CD14-positive monocyte (primary cell): ENCODE results near the gene PPP6R3. TPM values are rescaled to one million over a fixed set of nuclear protein-coding genes. Genes with fewer than 3 reads are reported as not detected.

Experiments used
- DNase-seq, 3 donors: peaks; one replicate each; pipeline ENCODE4 v3.0.0-alpha.2; 2011 to 2022
- H2AFZ ChIP-seq: 2 replicates; pipeline ENCODE4 v1.6.0; 2012; ENCODE audit warnings: mild to moderate bottlenecking, low read depth, low read length, inconsistent platforms; ENCODE audit not compliant: insufficient read depth, poor library complexity, severe bottlenecking
- H3K27ac ChIP-seq, 2 donors: 1 replicate in 1 of 2; 2 replicates in 1 of 2; pipeline ENCODE4 v1.5.1; 2012 to 2013; ENCODE audit warnings: low read length in 2 of 2, control low read depth in 1 of 2, inconsistent platforms in 1 of 2, low read depth in 1 of 2, mild to moderate bottlenecking in 1 of 2
- H3K27me3 ChIP-seq, 2 donors: one replicate each; pipeline versions ENCODE4 v1.6.0 to v1.6.1; 2011 to 2013; ENCODE audit warnings: low read length in 2 of 2; ENCODE audit not compliant: control insufficient read depth in 2 of 2, insufficient read depth in 2 of 2
- H3K36me3 ChIP-seq, 2 donors: replicated peaks in 1 of 2; 1 replicate in 1 of 2; 2 replicates in 1 of 2; pipeline versions ENCODE4 v1.5.1 to v1.6.1; 2012 to 2013; ENCODE audit warnings: low read length in 2 of 2, control low read depth in 1 of 2, inconsistent platforms in 1 of 2, mild to moderate bottlenecking in 1 of 2; ENCODE audit not compliant: insufficient read depth in 2 of 2, control insufficient read depth in 1 of 2
- H3K4me1 ChIP-seq, 2 donors: 1 replicate in 1 of 2; 2 replicates in 1 of 2; pipeline versions ENCODE4 v1.5.1 to v1.6.1; 2012 to 2013; ENCODE audit warnings: low read length in 2 of 2, control low read depth in 1 of 2, inconsistent platforms in 1 of 2, mild to moderate bottlenecking in 1 of 2, moderate library complexity in 1 of 2; ENCODE audit not compliant: insufficient read depth in 2 of 2, control insufficient read depth in 1 of 2
- H3K4me2 ChIP-seq: replicated peaks from 2 replicates; pipeline ENCODE3; 2012; ENCODE audit warnings: low read length, moderate library complexity, mild to moderate bottlenecking; ENCODE audit not compliant: poor library complexity, severe bottlenecking; ENCODE audit errors: extremely low read depth
- H3K4me3 ChIP-seq, 3 experiments: fragments of 200-600 bp in 1 of 3; sonication (generic) in 1 of 3; replicated peaks in 1 of 3; 1 replicate in 2 of 3; 2 replicates in 1 of 3; pipeline ENCODE4 v1.5.1; 2011 to 2013; ENCODE audit warnings: low read length in 3 of 3, mild to moderate bottlenecking in 3 of 3, control low read depth in 2 of 3, low read depth in 2 of 3, inconsistent platforms in 1 of 3, moderate library complexity in 1 of 3
- H3K79me2 ChIP-seq: 2 replicates; pipeline ENCODE4 v1.6.0; 2012; ENCODE audit warnings: mild to moderate bottlenecking, control low read depth, inconsistent platforms, low read length, moderate library complexity; ENCODE audit not compliant: insufficient read depth
- H3K9ac ChIP-seq: 2 replicates; pipeline ENCODE4 v1.6.0; 2017; ENCODE audit warnings: low read length, mild to moderate bottlenecking; ENCODE audit not compliant: insufficient read depth, poor library complexity, severe bottlenecking
- H3K9me3 ChIP-seq, 2 donors: replicated peaks in 1 of 2; 1 replicate in 1 of 2; 2 replicates in 1 of 2; pipeline versions ENCODE4 v1.5.1 to v1.6.1; 2012 to 2013; ENCODE audit warnings: low read length in 2 of 2, control low read depth in 1 of 2; ENCODE audit not compliant: control insufficient read depth in 1 of 2, insufficient read depth in 1 of 2
- H4K20me1 ChIP-seq: 2 replicates; pipeline ENCODE4 v1.6.0; 2012; ENCODE audit warnings: mild to moderate bottlenecking, low read length, control low read depth, moderate library complexity; ENCODE audit not compliant: insufficient read depth
- H3K27ac Mint-ChIP-seq, 7 donors: one replicate each; pipeline ENCODE4 v1.8.0; 2020; ENCODE audit warnings: mild to moderate bottlenecking in 7 of 7, mixed read lengths in 7 of 7, moderate library complexity in 6 of 7, inconsistent platforms in 2 of 7
- H3K27me3 Mint-ChIP-seq, 3 donors: one replicate each; pipeline ENCODE4 v1.8.0; 2021 to 2022; ENCODE audit warnings: low read depth in 3 of 3, mild to moderate bottlenecking in 3 of 3, mixed read lengths in 3 of 3, moderate library complexity in 3 of 3, inconsistent platforms in 1 of 3
- H3K36me3 Mint-ChIP-seq, 2 donors: one replicate each; pipeline ENCODE4 v1.8.0; 2020; ENCODE audit warnings: mixed read lengths in 2 of 2, inconsistent platforms in 1 of 2, mild to moderate bottlenecking in 1 of 2
- H3K4me1 Mint-ChIP-seq: one replicate; pipeline ENCODE4 v1.8.0; 2020; ENCODE audit warnings: mild to moderate bottlenecking, mixed read lengths
- H3K4me3 Mint-ChIP-seq, 2 donors: one replicate each; pipeline ENCODE4 v1.8.0; 2020; ENCODE audit warnings: mild to moderate bottlenecking in 2 of 2, mixed read lengths in 2 of 2, moderate library complexity in 1 of 2
- H3K9me3 Mint-ChIP-seq, 7 donors: one replicate each; pipeline ENCODE4 v1.8.0; 2020 to 2022; ENCODE audit warnings: mixed read lengths in 7 of 7, mild to moderate bottlenecking in 6 of 7, moderate library complexity in 6 of 7, inconsistent platforms in 2 of 7
- CTCF ChIP-seq: fragments of 200-600 bp; IDR thresholded peaks from one replicate; pipeline ENCODE4 v1.8.0; 2022; ENCODE audit warnings: antibody characterized with exemption, mild to moderate bottlenecking
- WGBS: methylation state at CpG from one replicate; pipeline ENCODE4 v1.1.5; 2013; ENCODE audit warnings: missing lambda C conversion rate; ENCODE audit not compliant: insufficient coverage; 5-methylcytosine and 5-hydroxymethylcytosine counted together
- intact Hi-C, 2 donors: fragments of 100-400 bp; cut with micrococcal nuclease; formaldehyde crosslinking; loops; one replicate each; pipeline versions ENCODE4 v1.15.0 to v1.15.1; 2023
- polyA plus RNA-seq, 3 donors: library from polyadenylated mRNA; depleted of rRNA in 1 of 3; unstranded in 2 of 3; stranded (reverse) in 1 of 3; fragments of 300-500 nt in 2 of 3; fragments of >200 nt in 1 of 3; fragmentation: Illumina TruSeq in 2 of 3; gene quantifications; 1 replicate in 2 of 3; 2 replicates in 1 of 3; pipeline ENCODE4 v1.2.3, GENCODE V29; 2012 to 2021

Gene PPP6R3
- polyA plus RNA-seq, 3 donors = 22.9 to 39.4 (median 38.1) TPM

- no peaks in the 10 kb centered on the region for H3K9me3 ChIP-seq
- H4K20me1 ChIP-seq = peaks cover 26% of the 10 kb centered on the region
- intact Hi-C loops = no loop called here
- H3K36me3 ChIP-seq = peaks cover 97 to 99% of the 10 kb centered on the region in 2 donors
- TF ChIP-seq CTCF = no peak
- no peak overlapping the region for H2AFZ ChIP-seq
- Mint-ChIP-seq H3K9me3 (no peaks in the 10 kb centered on the region), H3K27me3 (no peaks in the 10 kb centered on the region), H3K4me1 (no peaks in the 10 kb centered on the region), H3K27ac (peak overlapping the region in 2 of 7 donors; percentile 2 to 71), H3K4me3 (no peak overlapping the region), H3K36me3 (peaks cover 87 to 96% of the 10 kb centered on the region in 2 donors)
- no peaks in the 10 kb centered on the region for H3K79me2 ChIP-seq
- DNase-seq = no peak
- no peak overlapping the region for H3K4me2 ChIP-seq
- H3K4me3 ChIP-seq = no peak overlapping the region
- WGBS = 100% methylated on average over 1 of the region's 2 CpGs
- H3K27ac ChIP-seq = no peak overlapping the region
- H3K4me1 ChIP-seq = no peaks in the 10 kb centered on the region
- no peaks in the 10 kb centered on the region for H3K27me3 ChIP-seq
- H3K9ac ChIP-seq = no peak overlapping the region
These were observed 132.9 kb downstream of the PPP6R3 start for GRCh38 chr11:68593441-68593840.

GRCh38 chr11:68594123-68594522 is 133.6 kb downstream of the PPP6R3 start:
- no peak for DNase-seq
- H3K27ac Mint-ChIP-seq = peak overlapping the region in 2 of 7 donors; percentile 32 to 71

More at GRCh38 chr11:68594123-68594522, 133.6 kb downstream of the PPP6R3 start:
- no peaks in the 10 kb centered on the region for H3K9me3 ChIP-seq
- H3K4me1 Mint-ChIP-seq = no peaks in the 10 kb centered on the region
- TF ChIP-seq CTCF = no peak
- H4K20me1 ChIP-seq = peaks cover 26% of the 10 kb centered on the region
- H3K36me3 ChIP-seq = peaks cover 97 to 99% of the 10 kb centered on the region in 2 donors
- no peaks in the 10 kb centered on the region for H3K27me3 ChIP-seq
- H3K27ac ChIP-seq = no peak overlapping the region
- intact Hi-C loops = no loop called here
- no peaks in the 10 kb centered on the region for H3K9me3 Mint-ChIP-seq
- H3K4me3 Mint-ChIP-seq = no peak overlapping the region
- no peaks in the 10 kb centered on the region for H3K27me3 Mint-ChIP-seq
- H3K4me3 ChIP-seq = no peak overlapping the region
- H3K9ac ChIP-seq = no peak overlapping the region
- H3K79me2 ChIP-seq = no peaks in the 10 kb centered on the region
- no CpG with 5 or more reads among the region's 4 CpGs for WGBS
- H3K4me2 ChIP-seq = no peak overlapping the region
- H2AFZ ChIP-seq = no peak overlapping the region
- H3K4me1 ChIP-seq = no peaks in the 10 kb centered on the region
- peaks cover 88 to 96% of the 10 kb centered on the region in 2 donors for H3K36me3 Mint-ChIP-seq
